ENCODE data around the gene SYNE4.
A peak's percentile ranks its signal among the peaks of the same experiment; 100 is the strongest.

Gene SYNE4

GRCh38 chr19:36026091-36026876, 17.7 kb upstream of the SYNE4 start:
- DNase-seq (ENCODE audit: low read depth), result no peak

- DNase-seq (ENCODE audit: low read depth), result no peak
Measured at GRCh38 chr19:36025541-36025940, 16.9 kb upstream of the SYNE4 start.

- no peak for DNase-seq (ENCODE audit: low read depth)
Measured at GRCh38 chr19:36023432-36023831, 14.8 kb upstream of the SYNE4 start.

GRCh38 chr19:36019061-36019670, 10.6 kb upstream of the SYNE4 start:
- DNase-seq (ENCODE audit: low read depth), result no peak

- DNase-seq (ENCODE audit: low read depth), result peak; percentile 84
Measured at GRCh38 chr19:36014012-36014924, 5.7 kb upstream of the SYNE4 start, which contains the start of gene ALKBH6. ALKBH6 (minus strand) TSS chr19:36014213; CDS start chr19:36013397, 816 bp downstream.

- DNase-seq (ENCODE audit: low read depth), result no peak
Measured at GRCh38 chr19:36013280-36014011, 4.8 kb upstream of the SYNE4 start.

- DNase-seq (ENCODE audit: low read depth), result no peak
Measured at GRCh38 chr19:36010402-36010801, 1.8 kb upstream of the SYNE4 start.

- DNase-seq (ENCODE audit: low read depth), result no peak
Measured at GRCh38 chr19:36009633-36010379, 1.2 kb upstream of the SYNE4 start.

GRCh38 chr19:36009220-36009619, 607 bp upstream of the SYNE4 start:
- DNase-seq (ENCODE audit: low read depth), result no peak

GRCh38 chr19:36006955-36007354, 1.7 kb downstream of the SYNE4 start:
- no peak for DNase-seq (ENCODE audit: low read depth)

- DNase-seq (ENCODE audit: low read depth), result no peak
Measured at GRCh38 chr19:36003284-36003683, 5.3 kb downstream of the SYNE4 start.

- no peak for DNase-seq (ENCODE audit: low read depth)
Measured at GRCh38 chr19:36001605-36002004, 7.0 kb downstream of the SYNE4 start.

GRCh38 chr19:35996777-35997176, 11.8 kb downstream of the SYNE4 start:
- no peak for DNase-seq (ENCODE audit: low read depth)

GRCh38 chr19:35995048-35995993, 13.3 kb downstream of the SYNE4 start, which contains the start of gene SDHAF1:
SDHAF1 (plus strand) TSS chr19:35995188; CDS start chr19:35995275, 87 bp downstream.
- peak; percentile 47 for DNase-seq (ENCODE audit: low read depth)

GRCh38 chr19:35993923-35994598, 14.6 kb downstream of the SYNE4 start:
- no peak for DNase-seq (ENCODE audit: low read depth)

- no peak for DNase-seq (ENCODE audit: low read depth)
Measured at GRCh38 chr19:35992907-35993765, 15.5 kb downstream of the SYNE4 start.

GRCh38 chr19:35991731-35992450, 16.7 kb downstream of the SYNE4 start:
- no peak for DNase-seq (ENCODE audit: low read depth)

All from GM04503 (cell line).